ENCODE measurements around the gene PRKCZ. TPM values are rescaled to one million over a fixed set of nuclear protein-coding genes. Genes with fewer than 3 reads are reported as not detected.

PRKCZ gene
- total and polyA plus RNA-seq, 9 of the 15 experiments (the other 6 are each of a cell fraction or from before 2014, with no cell fraction given): 0.07 to 3.1 (median 1.3) TPM

DNA sequence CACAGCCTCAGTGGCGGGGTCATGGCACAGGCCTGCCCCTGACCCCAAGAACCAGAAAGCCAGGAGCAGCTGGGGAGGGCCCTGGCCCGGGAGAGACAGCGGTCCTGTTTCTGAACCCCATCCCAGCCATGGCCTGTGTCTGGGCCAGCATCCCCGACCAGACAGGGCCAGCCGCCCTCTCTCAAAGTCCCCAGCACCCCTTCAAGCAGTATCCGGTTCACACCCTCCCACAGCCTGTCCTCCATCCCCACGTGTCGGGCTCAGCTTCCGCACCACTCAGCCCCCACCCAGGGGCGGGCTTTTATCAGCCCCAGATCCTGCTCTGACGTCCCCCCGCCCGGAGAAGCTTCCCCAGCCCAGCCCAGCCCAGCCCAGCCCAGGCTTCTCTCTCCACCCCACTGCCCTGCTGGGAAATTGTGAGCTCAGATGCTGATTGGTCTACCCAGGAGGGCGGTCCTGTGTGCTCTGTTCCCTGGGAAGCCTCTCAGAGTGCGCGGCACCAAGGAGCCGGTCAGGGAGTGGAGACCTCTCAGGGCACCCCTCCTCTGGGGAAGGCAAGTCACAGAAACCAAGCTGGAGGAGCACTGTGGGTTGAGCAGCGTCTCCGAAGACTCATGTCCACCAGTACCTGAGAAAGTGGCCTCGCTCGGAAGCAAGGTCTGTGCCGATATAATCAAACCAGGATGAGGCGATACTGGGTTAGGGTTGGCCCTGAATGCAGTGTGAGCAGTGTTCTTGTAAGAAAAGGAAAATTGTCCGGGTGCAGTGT lies 149.0 kb downstream of the PRKCZ start (continued):
- TF ChIP-seq NFXL1 (CRISPR knock-in tag; IDR thresholded peaks at IDR 0.05): no peak
- no peak for TF ChIP-seq STAG1 (CRISPR knock-in tag; IDR thresholded peaks at IDR 0.05; ENCODE audit: borderline replicate concordance)
- TF ChIP-seq ZFP36 (IDR thresholded peaks at IDR 0.05; ENCODE audit: low read depth, low read length, partially characterized antibody): no peak
- TF ChIP-seq JUNB (CRISPR knock-in tag; conservative IDR thresholded peaks at IDR 0.05): no peak
- TF ChIP-seq, protein P1, sequence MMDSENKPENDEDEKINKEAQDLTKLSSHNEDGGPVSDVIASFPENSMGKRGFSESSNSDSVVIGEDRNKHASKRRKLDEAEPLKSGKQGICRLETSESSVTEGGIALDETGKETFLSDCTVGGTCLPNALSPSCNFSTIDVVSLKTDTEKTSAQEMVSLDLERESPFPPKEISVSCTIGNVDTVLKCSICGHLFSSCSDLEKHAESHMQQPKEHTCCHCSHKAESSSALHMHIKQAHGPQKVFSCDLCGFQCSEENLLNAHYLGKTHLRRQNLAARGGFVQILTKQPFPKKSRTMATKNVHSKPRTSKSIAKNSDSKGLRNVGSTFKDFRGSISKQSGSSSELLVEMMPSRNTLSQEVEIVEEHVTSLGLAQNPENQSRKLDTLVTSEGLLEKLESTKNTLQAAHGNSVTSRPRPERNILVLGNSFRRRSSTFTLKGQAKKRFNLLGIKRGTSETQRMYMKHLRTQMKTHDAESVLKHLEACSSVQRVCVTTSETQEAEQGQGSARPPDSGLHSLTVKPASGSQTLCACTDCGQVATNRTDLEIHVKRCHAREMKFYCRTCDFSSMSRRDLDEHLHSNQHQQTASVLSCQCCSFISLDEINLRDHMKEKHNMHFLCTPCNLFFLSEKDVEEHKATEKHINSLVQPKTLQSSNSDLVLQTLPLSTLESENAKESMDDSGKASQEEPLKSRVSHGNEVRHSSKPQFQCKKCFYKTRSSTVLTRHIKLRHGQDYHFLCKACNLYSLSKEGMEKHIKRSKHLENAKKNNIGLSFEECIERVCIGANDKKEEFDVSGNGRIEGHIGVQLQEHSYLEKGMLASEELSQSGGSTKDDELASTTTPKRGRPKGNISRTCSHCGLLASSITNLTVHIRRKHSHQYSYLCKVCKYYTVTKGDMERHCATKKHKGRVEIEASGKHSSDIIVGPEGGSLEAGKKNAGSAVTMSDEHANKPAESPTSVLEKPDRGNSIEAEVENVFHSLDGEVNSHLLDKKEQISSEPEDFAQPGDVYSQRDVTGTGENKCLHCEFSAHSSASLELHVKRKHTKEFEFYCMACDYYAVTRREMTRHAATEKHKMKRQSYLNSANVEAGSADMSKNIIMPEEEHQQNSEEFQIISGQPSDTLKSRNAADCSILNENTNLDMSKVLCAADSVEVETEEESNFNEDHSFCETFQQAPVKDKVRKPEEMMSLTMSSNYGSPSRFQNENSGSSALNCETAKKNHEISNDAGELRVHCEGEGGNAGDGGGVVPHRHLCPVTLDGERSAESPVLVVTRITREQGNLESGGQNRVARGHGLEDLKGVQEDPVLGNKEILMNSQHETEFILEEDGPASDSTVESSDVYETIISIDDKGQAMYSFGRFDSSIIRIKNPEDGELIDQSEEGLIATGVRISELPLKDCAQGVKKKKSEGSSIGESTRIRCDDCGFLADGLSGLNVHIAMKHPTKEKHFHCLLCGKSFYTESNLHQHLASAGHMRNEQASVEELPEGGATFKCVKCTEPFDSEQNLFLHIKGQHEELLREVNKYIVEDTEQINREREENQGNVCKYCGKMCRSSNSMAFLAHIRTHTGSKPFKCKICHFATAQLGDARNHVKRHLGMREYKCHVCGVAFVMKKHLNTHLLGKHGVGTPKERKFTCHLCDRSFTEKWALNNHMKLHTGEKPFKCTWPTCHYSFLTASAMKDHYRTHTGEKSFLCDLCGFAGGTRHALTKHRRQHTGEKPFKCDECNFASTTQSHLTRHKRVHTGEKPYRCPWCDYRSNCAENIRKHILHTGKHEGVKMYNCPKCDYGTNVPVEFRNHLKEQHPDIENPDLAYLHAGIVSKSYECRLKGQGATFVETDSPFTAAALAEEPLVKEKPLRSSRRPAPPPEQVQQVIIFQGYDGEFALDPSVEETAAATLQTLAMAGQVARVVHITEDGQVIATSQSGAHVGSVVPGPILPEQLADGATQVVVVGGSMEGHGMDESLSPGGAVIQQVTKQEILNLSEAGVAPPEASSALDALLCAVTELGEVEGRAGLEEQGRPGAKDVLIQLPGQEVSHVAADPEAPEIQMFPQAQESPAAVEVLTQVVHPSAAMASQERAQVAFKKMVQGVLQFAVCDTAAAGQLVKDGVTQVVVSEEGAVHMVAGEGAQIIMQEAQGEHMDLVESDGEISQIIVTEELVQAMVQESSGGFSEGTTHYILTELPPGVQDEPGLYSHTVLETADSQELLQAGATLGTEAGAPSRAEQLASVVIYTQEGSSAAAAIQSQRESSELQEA (IDR thresholded peaks at IDR 0.05; ENCODE audit: low read depth): no peak
- no peak for TF ChIP-seq SMARCA5 (IDR thresholded peaks at IDR 0.05)
- TF ChIP-seq, protein P2, sequence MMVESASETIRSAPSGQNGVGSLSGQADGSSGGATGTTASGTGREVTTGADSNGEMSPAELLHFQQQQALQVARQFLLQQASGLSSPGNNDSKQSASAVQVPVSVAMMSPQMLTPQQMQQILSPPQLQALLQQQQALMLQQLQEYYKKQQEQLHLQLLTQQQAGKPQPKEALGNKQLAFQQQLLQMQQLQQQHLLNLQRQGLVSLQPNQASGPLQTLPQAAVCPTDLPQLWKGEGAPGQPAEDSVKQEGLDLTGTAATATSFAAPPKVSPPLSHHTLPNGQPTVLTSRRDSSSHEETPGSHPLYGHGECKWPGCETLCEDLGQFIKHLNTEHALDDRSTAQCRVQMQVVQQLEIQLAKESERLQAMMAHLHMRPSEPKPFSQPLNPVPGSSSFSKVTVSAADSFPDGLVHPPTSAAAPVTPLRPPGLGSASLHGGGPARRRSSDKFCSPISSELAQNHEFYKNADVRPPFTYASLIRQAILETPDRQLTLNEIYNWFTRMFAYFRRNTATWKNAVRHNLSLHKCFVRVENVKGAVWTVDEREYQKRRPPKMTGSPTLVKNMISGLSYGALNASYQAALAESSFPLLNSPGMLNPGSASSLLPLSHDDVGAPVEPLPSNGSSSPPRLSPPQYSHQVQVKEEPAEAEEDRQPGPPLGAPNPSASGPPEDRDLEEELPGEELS (CRISPR knock-in tag; IDR thresholded peaks at IDR 0.05; ENCODE audit: borderline replicate concordance): 0 out of 2 replicates have a peak, but pooled peaks have one; percentile 37
- TF ChIP-seq, protein P3, sequence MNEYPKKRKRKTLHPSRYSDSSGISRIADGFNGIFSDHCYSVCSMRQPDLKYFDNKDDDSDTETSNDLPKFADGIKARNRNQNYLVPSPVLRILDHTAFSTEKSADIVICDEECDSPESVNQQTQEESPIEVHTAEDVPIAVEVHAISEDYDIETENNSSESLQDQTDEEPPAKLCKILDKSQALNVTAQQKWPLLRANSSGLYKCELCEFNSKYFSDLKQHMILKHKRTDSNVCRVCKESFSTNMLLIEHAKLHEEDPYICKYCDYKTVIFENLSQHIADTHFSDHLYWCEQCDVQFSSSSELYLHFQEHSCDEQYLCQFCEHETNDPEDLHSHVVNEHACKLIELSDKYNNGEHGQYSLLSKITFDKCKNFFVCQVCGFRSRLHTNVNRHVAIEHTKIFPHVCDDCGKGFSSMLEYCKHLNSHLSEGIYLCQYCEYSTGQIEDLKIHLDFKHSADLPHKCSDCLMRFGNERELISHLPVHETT (CRISPR knock-in tag; conservative IDR thresholded peaks at IDR 0.05 in 1 of 2, IDR thresholded peaks at IDR 0.05 in 1 of 2): peak in 1 of 2 experiments; percentile 85; a peak in 2 of 4 replicates
- no peak for TF ChIP-seq SRSF3 (IDR thresholded peaks at IDR 0.05; ENCODE audit: insufficient read depth, low read length)
- TF ChIP-seq, protein P4, sequence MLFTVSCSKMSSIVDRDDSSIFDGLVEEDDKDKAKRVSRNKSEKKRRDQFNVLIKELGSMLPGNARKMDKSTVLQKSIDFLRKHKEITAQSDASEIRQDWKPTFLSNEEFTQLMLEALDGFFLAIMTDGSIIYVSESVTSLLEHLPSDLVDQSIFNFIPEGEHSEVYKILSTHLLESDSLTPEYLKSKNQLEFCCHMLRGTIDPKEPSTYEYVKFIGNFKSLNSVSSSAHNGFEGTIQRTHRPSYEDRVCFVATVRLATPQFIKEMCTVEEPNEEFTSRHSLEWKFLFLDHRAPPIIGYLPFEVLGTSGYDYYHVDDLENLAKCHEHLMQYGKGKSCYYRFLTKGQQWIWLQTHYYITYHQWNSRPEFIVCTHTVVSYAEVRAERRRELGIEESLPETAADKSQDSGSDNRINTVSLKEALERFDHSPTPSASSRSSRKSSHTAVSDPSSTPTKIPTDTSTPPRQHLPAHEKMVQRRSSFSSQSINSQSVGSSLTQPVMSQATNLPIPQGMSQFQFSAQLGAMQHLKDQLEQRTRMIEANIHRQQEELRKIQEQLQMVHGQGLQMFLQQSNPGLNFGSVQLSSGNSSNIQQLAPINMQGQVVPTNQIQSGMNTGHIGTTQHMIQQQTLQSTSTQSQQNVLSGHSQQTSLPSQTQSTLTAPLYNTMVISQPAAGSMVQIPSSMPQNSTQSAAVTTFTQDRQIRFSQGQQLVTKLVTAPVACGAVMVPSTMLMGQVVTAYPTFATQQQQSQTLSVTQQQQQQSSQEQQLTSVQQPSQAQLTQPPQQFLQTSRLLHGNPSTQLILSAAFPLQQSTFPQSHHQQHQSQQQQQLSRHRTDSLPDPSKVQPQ (CRISPR knock-in tag; IDR thresholded peaks at IDR 0.05; ENCODE audit: borderline replicate concordance): no peak
- TF ChIP-seq ESRRB (CRISPR knock-in tag; IDR thresholded peaks at IDR 0.05; ENCODE audit: borderline replicate concordance): no peak
- TF ChIP-seq GTF2A2 (tag; IDR thresholded peaks at IDR 0.05): no peak
